Stimulated activated CD4-positive, alpha-beta T cell treated with anti-CD3 and anti-CD28 coated beads, Interleukin-4, amount 100 ng/mL, for 48 hours (primary cell): ENCODE data around the gene SSBP4.

Source experiments
- DNase-seq, 2 donors: peaks; one replicate each; pipeline ENCODE4 v3.0.0-alpha.2; 2020; ENCODE audit warnings: low read depth in 2 of 2

The SSBP4 gene

GRCh38 chr19:18469069-18469846, 50.1 kb downstream of the SSBP4 start:
- DNase-seq, result peak; percentile 50 to 66

- DNase-seq, result no peak
Observed at GRCh38 chr19:18470787-18471186, 51.6 kb downstream of the SSBP4 start.

GRCh38 chr19:18473003-18473705, 54.0 kb downstream of the SSBP4 start:
- no peak for DNase-seq

GRCh38 chr19:18473706-18474087, 54.5 kb downstream of the SSBP4 start:
- DNase-seq, result no peak

- DNase-seq, result no peak
Observed at GRCh38 chr19:18474366-18474887, 55.2 kb downstream of the SSBP4 start.

- no peak for DNase-seq
Observed at GRCh38 chr19:18475004-18475453, 55.8 kb downstream of the SSBP4 start.

GRCh38 chr19:18475762-18476331, 56.6 kb downstream of the SSBP4 start:
- no peak for DNase-seq

GRCh38 chr19:18476507-18477041, 57.4 kb downstream of the SSBP4 start:
- DNase-seq, result no peak

GRCh38 chr19:18477042-18477779, 58.0 kb downstream of the SSBP4 start:
- DNase-seq, result no peak

- DNase-seq, result no peak
Observed at GRCh38 chr19:18477974-18478373, 58.8 kb downstream of the SSBP4 start.

- DNase-seq, result peak; percentile 55 to 75
Observed at GRCh38 chr19:18478545-18479311, 59.5 kb downstream of the SSBP4 start.

GRCh38 chr19:18480006-18480691, 61.0 kb downstream of the SSBP4 start:
- DNase-seq, result no peak

GRCh38 chr19:18481505-18482222, 62.5 kb downstream of the SSBP4 start:
- peak in 1 of 2 donors; percentile 45 for DNase-seq

GRCh38 chr19:18483119-18483890, 64.1 kb downstream of the SSBP4 start:
- DNase-seq, result no peak
